Stomach (tissue), 4 donors: ENCODE measurements around the gene WWC2.

ENCODE experiments used
- EP300 ChIP-seq: sonication (generic); formaldehyde crosslinking; IDR thresholded peaks from one replicate; pipeline ENCODE4 v1.6.1; 2017; ENCODE audit warnings: antibody characterized with exemption
- POLR2A ChIP-seq, 4 donors: fragments of 450-650 bp; IDR thresholded peaks; one replicate each; pipeline ENCODE4 v1.6.1; 2016; ENCODE audit warnings: antibody characterized with exemption in 4 of 4, control low read depth in 2 of 4, mild to moderate bottlenecking in 1 of 4, moderate library complexity in 1 of 4
- TF ChIP-seq, protein P1 (sequence below), 7 experiments: fragments of 450-650 bp in 4 of 7; fragments of 200-600 bp in 3 of 7; sonication (generic) in 3 of 7; IDR thresholded peaks; one replicate each; pipeline ENCODE4 v1.5.1; 2016 to 2019; ENCODE audit warnings: antibody characterized with exemption in 7 of 7, control low read depth in 2 of 7, mild to moderate bottlenecking in 1 of 7

DNA sequence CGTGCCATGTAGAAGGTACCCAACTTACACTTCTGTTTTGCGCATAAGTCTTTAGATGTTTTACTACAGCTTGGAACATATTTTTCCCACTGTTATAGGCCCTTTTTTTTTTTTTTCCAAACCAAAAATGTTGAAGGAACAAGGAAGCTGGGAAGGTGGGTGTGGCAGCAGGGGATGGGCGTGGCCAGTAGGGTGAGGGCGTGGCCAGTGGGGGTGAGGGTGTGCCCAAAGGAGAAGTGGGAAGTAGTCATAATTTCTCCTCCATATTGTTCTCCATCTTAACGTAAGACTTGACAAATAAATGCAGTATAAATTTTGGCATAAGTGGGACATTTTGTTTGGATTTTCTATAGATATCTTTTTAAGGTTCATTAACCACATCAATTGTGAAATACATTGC is 190.6 kb downstream of the WWC2 start:
- no peak for TF ChIP-seq EP300
- TF ChIP-seq POLR2A (IDR thresholded peaks at IDR 0.05), result no peak
- TF ChIP-seq, protein P1, sequence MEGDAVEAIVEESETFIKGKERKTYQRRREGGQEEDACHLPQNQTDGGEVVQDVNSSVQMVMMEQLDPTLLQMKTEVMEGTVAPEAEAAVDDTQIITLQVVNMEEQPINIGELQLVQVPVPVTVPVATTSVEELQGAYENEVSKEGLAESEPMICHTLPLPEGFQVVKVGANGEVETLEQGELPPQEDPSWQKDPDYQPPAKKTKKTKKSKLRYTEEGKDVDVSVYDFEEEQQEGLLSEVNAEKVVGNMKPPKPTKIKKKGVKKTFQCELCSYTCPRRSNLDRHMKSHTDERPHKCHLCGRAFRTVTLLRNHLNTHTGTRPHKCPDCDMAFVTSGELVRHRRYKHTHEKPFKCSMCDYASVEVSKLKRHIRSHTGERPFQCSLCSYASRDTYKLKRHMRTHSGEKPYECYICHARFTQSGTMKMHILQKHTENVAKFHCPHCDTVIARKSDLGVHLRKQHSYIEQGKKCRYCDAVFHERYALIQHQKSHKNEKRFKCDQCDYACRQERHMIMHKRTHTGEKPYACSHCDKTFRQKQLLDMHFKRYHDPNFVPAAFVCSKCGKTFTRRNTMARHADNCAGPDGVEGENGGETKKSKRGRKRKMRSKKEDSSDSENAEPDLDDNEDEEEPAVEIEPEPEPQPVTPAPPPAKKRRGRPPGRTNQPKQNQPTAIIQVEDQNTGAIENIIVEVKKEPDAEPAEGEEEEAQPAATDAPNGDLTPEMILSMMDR (IDR thresholded peaks at IDR 0.05), result no peak
